Measurements from ENCODE around the gene NRXN3. TPM values are rescaled to one million over a fixed set of nuclear protein-coding genes. Genes with fewer than 3 reads are reported as not detected.

The NRXN3 gene
- total RNA-seq, 1 donor from 2014 or later, result not detected

DNA sequence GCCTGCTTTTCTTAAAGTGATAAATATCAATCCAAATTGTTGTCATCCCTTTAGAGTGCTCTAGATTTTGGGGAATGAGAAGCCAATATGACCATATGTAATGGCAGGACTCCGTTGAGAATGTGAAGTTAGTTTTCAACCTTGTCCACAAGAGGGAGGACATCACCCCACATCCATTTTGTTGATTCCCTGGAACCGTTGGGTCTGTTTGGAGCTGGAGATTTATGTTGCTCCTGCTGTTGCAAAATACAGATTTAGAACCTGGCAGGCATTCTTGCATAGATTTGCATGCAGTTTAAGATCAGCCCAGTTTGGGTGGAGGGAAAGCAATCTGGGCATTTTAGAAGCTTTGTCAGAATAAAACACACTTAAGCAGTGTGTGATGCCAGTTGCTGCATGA, 620.1 kb downstream of the NRXN3 start:
- intact Hi-C loops (cut with micrococcal nuclease), result no loop called here

DNA sequence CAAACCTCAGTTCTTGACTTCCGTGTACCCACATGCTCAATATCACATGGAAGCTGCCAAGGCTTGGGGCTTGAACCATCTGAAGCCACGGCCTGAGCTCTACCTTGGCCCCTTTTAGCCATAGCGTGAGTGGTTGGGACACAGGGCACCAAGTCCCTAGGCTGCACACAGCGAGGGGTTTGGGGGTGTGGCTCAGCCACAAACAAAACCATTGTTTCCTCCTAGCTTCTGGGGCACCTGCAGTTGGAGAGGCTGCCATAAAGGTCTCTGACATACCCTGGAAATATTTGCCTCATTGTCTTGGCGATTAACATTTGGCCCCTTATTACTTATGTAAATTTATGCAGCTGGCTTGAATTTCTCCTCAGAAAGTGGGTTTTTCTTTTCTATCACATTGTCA, 628.6 kb downstream of the NRXN3 start:
- intact Hi-C loops (cut with micrococcal nuclease), result no loop called here

DNA sequence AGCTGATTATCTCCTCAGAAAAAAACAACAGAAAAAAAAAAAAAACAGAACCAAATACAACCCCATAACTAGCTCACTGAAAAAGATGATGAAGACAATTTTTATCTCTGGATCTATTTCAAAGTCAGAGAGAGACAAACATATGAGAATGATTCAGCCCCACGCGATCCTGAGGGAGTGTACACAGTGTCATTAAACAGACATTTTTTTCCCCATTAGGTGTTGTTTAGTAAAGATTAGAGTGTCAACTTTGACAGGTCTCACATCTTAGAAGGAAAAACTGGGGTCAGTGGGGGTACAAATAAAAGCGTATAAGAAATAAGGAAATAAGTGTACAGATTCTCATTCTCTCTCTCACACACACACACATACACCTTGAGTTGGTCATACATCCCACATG, 635.4 kb downstream of the NRXN3 start:
- intact Hi-C loops (cut with micrococcal nuclease), result no loop called here

- intact Hi-C loops (cut with micrococcal nuclease), result no loop called here
These were observed 652.9 kb downstream of the NRXN3 start for GRCh38 chr14:78823035-78823434.

DNA sequence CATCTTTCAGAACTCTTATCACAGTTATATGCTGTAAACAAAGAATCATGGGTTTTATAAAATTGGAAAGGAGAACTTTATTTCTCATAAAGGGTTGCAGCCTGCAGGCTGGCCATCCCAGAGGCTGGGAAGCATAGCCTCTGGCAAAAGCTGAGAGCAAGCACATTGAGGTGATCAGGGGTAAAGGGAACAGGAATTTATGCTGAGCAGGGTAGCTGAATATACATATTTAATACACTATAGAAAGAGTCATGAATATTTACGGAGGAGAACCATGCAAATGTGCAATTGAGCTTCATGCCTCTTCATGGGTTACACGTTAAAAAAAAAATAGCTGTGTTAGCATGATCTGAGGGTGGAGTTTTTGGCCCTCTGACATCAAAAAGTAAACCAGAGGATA, 653.3 kb downstream of the NRXN3 start:
- intact Hi-C loops (cut with micrococcal nuclease), result no loop called here

DNA sequence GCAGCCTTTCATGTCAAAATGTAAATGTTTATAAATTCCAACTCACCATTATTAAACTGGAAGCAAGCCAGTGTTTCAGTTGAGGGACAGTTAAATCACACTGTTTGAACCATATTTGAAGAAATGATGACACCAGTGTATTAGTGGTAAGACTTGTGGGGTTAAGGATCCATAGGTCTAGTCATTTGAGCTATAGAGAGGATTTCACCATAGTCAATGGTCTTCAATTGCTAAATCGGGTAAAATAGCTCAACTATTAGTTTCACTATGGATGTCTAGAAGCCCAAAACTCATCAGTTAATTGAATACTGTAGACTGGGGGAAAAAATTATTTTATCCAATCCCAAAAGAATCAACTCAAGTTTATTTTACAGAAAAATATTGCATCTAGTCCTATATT, 659.1 kb downstream of the NRXN3 start:
- intact Hi-C loops (cut with micrococcal nuclease), result no loop called here

DNA sequence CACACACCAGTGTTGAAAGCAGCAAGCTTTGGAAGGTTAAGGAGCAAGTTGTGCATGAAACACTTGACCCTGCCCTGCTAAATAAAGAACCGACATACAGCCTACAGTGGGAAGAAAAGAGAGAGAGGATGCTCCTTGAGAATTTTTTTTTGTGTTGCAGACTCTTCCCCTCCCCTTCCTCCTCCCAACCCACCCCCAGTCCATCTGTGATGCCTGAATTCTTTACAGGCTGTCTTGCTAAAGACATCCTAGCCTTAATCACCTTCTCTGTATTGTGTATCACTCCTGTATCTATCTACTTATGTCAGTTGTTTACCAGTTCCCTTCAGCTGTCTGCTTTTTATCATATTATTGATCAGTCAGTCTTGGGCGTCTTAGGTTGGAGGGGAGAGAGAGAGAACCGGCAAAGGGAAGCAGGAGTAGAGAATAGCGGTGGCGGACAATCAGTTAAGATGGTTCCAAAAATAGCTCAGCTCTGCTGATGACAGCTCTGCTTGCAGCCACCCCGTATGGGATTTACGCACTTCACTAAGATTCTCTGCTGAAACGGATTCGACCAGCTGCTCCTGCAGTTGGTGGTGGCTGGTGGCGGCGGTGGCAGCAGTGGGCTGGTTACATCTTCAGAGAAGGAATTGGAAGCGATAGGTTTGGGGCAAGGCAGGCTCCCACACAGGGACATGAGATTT, 664.7 kb downstream of the NRXN3 start:
- intact Hi-C loops (cut with micrococcal nuclease), result no loop called here

- intact Hi-C loops (cut with micrococcal nuclease), result no loop called here
These were observed 665.7 kb downstream of the NRXN3 start for GRCh38 chr14:78835909-78836308.

DNA sequence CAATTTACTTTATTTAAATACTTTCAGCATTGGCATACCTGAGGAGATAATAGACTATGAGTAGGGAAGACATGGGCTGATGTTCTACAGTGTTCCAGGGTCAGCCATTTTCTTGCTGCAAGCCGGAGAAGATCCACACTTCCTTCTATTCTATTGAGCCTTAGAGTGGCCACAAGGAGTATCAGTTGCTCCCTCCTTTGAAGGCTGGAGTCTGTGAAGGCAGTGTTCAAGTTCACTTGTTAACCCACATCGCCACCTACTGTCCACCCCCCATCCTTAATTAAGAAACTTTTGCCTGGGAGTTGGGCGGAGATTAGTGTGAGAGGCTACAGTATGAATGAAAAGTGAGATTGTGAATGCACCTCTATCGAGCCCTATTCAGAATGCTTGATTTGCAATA, 666.6 kb downstream of the NRXN3 start:
- intact Hi-C loops (cut with micrococcal nuclease), result no loop called here

DNA sequence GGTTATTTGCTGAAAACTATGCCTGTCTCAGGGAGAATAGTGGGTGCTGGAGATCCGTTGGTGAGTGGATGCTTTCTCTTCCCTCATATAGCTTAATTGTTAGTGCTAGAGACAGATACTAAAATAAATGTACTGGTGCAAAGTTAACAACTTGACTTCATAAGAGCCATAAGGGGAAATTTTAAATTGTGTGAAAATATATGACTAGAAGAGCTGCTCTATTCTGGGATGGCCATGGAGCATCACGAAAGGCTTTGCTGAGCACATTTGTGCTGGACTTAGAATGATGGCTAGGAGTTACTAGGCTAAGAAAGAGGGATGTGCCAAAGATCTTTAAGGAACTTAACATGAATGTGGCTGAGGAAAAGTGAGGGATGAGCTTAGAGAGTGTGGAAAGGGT, 668.8 kb downstream of the NRXN3 start:
- intact Hi-C loops (cut with micrococcal nuclease), result no loop called here

DNA sequence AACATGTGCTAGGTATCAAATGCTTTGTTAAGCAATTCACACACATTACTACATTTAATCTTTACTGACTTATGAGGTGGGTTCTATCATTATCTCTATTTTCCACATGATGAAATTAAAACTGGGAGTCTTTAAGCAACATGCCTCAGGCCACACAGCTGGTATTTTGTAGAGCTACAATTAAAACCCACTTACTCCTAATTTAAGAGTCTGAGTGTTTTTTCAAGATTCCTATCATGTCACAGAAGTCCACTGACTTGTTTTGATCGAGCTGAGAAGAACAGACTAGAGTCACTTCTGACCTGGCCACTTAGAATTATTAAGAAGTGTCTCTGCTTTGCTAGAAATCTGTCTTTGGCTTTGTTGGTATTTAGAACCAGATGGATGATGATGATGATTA, 670.7 kb downstream of the NRXN3 start:
- intact Hi-C loops (cut with micrococcal nuclease), result no loop called here

DNA sequence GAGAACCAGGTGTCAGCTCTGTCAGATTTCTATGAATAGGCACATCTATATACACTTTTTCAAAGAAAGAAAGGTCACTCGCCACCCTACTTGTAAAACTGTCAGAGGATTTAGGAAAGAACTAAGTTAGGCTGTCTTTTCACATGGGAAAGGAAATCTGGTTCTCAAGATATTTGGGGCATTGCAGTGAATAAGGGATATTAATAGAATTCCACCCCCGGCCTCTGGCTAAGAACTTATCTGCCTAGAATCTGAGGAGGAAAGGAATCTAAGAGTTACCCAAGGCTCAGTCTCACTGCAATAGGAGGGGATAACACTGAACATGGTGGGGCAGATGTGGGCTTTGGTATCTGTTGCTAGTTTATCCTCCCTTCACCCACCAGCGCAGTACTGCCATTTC, 677.6 kb downstream of the NRXN3 start:
- intact Hi-C loops (cut with micrococcal nuclease), result no loop called here

- intact Hi-C loops (cut with micrococcal nuclease), result no loop called here
These were observed 678.2 kb downstream of the NRXN3 start for GRCh38 chr14:78848234-78848820.

- intact Hi-C loops (cut with micrococcal nuclease), result no loop called here
These were observed 679.8 kb downstream of the NRXN3 start for GRCh38 chr14:78849952-78850351.

DNA sequence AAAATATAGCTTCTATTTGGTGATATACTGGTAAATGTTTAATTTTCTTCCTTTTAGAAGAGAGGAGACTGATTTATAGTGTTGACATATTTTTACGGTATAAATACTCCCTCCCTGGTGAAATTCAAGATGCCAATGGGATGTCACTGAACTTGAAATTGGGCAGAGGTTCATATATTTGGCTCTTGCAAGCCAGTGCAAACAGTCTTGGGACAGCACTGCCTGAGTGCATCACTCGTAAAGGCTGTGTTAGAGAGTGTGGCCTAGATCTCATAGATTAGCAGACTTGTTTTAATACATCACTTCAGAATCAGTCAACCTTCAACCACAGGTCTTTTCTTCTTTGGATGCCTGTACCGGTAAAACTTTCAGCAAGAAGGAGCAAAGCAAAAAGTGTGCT, 681.0 kb downstream of the NRXN3 start:
- intact Hi-C loops (cut with micrococcal nuclease), result no loop called here

DNA sequence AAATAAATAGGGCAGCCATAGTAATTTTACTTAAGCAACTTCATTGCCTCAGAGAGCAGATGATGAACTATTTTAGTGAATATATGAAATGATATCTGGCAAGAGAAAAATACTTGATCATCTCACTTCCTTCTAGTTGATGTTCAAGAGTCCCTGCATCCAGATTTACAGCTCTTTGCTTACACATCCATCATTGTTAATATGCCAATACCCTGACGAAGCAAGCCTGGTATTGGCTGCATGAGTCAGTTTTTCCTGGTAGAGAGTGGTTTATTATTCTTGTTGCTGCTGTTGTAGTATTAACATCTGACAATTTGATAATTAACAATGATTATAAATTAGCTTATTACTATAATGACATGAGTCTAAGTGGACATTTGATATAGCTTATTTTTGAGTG, 681.9 kb downstream of the NRXN3 start:
- intact Hi-C loops (cut with micrococcal nuclease), result no loop called here

GRCh38 chr14:78857974-78858373, 687.8 kb downstream of the NRXN3 start:
- intact Hi-C loops (cut with micrococcal nuclease), result no loop called here

DNA sequence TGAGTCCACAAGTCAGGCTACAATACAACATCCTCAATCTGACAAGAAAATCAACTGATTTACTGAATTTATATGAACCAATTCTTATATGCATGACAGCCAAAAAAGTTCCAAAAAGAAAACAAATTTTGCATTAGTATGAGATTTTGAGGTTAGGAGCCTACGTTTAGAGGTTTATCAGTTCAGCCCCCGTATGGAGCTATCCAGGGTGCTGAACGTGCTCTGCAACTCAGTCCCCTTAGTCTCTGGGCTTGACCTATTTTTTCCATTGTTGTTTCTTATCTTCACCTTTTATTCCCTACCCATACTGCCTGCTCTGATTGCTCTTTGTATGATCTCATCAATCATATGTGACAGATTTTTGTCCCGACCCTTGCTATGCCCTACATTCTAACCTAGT, 693.0 kb downstream of the NRXN3 start:
- intact Hi-C loops (cut with micrococcal nuclease), result no loop called here

DNA sequence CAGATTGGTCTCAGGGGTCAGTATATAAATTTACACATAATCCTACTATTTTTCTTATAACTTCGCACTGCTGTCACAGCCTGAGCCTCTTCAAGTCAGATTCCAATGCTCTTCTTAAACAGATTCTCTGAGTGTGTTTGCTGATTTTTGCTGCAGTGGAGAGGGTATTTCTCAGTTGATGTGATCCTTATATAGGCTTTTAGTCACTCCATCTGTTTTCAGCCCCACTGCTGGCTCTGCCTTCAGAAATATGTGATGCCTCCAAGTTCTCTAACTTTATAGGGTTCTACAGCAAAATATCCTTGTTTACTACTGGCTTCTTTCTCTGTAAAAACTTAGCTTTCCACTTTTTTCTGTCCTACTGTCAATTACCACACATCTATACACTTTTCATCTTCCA, 702.7 kb downstream of the NRXN3 start:
- intact Hi-C loops (cut with micrococcal nuclease), result no loop called here

GRCh38 chr14:78873581-78873980, 703.4 kb downstream of the NRXN3 start:
- intact Hi-C loops (cut with micrococcal nuclease), result no loop called here

DNA sequence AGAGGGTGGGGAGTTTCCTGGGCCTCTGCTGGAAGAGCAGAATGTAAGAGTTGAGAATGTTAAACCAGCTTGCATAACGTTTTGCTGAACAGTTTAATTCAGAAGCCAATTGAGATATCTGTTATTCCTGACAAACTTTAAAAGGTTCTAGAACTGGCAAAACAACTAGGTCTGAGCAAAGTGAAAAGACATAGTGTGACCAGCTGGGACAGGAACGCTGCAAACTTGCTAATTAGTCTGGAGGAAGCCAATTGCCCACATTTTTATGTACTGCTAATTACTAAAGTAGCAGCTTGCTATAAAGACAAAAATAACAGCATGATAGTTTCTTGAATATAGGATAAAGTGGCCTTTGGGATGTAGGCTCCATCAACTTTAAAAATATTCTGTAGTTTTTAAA, 704.9 kb downstream of the NRXN3 start:
- intact Hi-C loops (cut with micrococcal nuclease), result no loop called here

DNA sequence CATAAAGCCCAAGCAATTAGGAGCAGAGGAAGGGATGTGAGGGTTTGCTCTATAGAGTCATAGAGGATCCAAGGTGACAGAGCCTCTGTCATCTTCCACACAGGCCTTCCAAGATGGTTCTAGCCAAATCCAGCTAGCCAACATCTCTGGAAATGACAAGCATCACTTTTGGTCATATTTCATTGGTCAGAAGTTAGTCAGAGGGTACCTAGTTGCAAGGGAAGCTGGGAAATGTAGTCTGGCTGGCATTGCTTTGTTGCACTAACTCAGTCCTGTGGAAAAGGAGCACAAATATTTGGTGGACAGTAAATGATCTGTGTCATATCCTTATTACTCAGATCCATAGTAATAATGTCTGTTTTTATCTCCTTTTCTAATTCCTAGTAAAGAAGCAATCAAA, 715.7 kb downstream of the NRXN3 start:
- intact Hi-C loops (cut with micrococcal nuclease), result no loop called here

- intact Hi-C loops (cut with micrococcal nuclease), result no loop called here
These were observed 727.3 kb downstream of the NRXN3 start for GRCh38 chr14:78897443-78897842.

Measured in T-helper 2 cell treated with Interferon-gamma antibody and Interleukin-4, amounts not matched to agents 100 ng/mL and 5 ng/mL, for 36 hours (primary cell).